Measurements from ENCODE around the gene ZSCAN5B.
"Not testable (repeated sequence)": the region's sequence is repeated elsewhere in the genome, so short reads cannot be mapped to it uniquely, and the experiment has no call there.

Gene ZSCAN5B

DNA sequence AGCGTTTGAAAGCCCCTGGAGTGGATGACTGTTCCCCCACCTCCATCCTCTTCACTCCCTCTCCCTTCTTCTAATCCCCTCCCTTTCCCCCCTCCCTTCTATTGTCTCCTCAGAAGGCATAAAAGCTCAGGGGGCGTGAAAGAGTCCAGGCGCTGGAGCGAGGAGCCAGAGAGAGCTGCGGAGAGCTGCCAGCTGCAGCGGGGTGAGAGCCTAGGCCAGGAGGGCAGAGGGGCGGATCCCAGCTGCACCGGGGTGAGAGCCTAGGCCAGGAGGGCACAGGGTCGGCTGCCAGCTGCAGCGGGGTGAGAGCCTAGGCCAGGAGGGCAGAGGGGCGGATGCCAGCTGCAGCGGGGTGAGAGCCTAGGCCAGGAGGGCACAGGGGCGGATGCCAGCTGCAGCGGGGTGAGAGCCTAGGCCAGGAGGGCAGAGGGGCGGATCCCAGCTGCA is 21.7 kb downstream of the ZSCAN5B start, which contains the start of gene GALP:
TSS of gene GALP (plus strand) at position 148 of the 447 bp plus-strand sequence. CDS start 1,101 bp downstream, outside the sequence.
- DNase-seq, result not testable (repeated sequence)

DNA sequence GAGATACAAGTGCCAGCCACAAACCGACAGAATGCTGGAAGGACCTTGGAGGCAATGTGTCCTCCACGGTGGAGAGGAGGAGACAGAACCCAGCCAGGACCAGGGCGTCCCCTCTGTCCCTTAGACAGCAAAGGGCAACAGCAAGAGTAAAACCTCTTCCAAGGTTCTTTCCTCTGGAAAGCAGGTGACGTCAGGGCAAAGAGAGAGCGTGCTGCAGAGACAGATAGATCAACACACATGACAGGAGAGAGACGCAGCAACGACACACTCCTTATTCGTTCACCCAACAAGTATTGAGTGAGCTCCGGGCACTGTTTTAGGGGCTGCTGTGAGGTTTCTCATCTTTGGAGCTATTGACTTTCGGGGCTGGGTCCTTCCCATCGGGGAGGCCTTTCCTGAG is 23.0 kb downstream of the ZSCAN5B start:
- no peak for DNase-seq

DNA sequence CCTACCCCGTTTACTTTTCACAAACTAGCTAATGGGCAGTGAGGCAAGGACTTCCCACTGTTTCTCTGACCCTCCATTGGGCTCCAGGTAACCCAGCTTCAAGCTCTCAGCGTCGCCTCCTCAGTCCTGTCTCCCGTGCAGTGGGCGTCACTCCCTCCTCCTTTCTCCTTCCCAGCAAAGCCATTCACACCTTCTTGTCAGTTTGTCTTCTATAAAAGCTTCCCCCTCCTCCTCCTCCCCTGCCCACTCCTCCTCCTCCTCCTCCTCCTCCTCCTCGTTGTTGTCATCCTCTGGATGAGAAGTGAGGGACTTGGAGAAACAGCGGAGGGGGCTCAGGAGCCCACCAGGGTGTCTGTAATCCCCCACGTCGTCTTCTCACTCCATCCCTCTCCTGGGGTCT is 23.5 kb downstream of the ZSCAN5B start:
- no peak for DNase-seq

DNA sequence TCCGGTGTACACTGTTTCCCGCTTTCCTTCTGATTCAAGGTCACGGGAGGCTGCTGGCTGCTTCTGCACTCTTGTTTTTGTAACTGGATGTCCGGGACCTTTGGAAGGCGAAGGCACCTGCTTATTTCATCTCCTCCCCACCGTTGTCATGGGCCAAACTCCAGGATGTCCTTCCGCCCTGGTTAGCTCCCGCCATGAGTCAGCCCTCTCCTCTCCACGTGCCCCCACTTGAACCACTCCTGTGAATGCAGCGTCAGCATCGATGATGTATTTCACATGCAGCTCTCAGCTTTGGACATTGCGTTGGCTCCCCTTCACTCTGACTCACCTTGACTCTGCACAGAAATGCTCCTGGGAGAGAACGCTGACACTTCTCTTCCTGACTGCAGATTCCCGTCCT is 27.3 kb downstream of the ZSCAN5B start:
- no peak for DNase-seq

DNA sequence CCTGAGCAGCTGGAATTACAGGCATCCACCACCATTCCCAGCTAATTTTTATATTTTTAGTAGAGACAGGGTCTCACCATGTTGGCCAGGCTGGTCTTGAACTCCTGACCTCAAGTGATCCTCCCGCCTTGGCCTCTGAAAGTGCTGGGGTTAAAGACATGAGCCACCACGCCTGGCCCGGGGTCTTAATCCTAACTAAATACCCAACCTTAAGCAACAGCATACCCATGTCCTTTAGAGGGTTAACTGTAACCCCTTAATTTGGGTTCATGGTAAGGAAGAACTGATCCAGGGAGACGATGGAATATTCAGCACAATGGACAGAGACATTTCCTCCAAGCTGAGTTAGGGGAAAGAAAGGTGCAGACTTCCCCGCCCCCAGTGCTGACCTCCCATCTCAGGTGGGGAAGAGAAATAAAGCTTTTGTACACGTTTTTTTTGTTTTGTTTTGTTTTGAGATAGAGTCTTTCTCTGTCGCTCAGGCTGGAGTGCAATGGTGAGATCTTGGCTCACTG is 30.5 kb downstream of the ZSCAN5B start:
- no peak for DNase-seq

DNA sequence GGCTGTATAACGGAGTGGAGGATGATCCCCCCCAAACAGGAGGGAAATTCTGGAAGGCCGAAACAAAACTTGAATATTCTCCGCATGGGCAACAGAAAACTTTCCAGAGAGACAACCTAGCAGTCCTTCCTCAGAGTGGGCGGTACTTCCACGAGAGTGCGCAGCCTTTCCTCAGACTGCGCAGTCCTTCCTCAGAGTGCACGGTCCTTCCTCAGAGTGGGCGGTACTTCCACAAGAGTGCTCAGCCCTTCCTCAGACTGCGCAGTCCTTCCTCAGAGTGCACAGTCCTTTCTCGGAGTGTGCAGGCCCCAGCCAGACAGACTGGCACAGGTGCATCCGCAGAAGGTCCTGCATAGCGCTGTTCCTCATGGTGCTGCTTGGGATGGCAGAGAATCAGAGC is 34.5 kb downstream of the ZSCAN5B start:
- DNase-seq, result no peak

DNA sequence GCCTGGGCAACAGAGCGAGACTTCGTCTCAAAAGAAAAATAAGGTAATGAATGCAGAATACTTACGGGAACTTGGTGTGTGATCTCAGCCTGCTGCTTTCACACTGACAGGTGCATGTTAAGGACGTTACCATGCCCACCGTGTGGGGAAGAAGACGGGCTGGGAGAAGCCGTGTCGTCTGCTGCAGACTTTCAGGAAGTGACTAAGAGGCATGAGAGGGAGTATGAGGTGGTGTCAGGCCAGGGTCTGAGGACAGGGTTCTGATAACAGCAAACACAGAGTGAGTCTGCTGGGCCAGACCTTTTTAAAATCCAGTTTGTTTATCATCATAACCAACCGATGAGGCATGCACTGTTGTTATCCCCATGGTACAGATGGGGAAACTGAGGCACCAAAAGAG is 35.3 kb downstream of the ZSCAN5B start:
- DNase-seq, result peak; percentile 10 to 50

DNA sequence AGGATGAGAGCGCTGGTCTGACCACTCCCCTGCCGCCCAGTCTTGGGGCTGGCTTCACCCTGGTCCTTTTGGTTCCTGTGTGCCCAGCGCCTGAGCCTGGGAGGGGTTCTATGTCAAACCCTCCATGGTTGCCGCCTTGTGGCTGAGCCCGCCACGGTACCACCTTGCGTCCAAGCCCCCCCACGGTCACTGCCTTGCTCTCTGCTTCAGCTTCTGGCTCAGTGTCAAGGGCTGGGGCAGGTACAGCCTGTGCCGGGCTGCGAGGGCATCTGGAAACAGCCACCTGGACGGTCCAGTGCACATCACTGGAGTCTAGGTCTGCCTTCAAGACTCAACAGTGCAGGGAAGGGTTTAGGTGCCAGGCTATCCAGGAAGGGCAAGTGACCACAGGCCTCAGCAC is 36.0 kb downstream of the ZSCAN5B start:
- no peak for DNase-seq

DNA sequence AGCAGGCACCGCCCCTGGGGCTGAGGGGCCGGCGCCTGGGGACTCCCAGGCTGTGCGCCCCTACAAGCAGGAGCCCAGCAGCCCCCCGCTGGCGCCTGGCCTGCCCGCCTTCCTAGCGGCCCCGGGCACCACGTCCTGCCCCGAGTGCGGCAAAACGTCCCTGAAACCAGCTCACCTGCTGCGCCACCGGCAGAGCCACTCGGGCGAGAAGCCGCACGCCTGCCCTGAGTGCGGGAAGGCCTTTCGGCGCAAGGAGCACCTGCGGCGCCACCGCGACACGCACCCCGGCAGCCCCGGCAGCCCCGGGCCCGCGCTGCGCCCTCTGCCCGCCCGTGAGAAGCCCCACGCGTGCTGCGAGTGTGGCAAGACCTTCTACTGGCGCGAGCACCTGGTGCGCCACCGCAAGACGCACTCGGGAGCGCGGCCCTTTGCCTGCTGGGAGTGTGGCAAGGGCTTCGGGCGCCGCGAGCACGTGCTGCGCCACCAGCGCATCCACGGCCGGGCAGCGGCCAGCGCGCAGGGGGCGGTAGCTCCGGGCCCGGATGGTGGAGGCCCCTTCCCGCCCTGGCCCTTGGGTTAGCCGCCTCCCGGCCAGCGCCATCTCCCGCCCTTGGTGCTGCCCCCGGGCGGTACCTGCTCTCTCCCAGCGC is 37.8 kb downstream of the ZSCAN5B start:
- DNase-seq, result no peak

DNA sequence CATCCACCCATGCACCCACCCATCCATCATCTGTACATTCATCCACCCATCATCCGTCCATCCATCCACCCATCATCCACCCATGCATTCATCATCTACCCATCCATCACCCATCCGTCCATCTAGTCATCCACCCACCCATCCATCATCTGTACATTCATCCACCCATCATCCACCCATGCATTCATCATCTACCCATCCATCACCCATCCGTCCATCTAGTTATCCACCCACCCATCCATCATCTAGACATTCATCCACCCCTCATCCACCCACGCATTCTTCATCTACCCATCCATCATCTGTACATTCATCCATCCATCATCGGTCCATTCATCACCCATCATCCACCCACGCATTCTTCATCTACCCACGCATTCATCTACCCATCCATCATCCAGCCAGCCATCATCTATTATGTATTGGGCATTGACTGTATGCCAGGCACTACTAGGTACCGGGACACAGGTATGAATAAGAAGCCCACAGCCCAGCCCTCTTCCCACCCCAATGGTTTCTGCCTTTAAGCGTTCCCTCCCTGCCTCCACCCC is 38.5 kb downstream of the ZSCAN5B start:
- DNase-seq, result no peak

DNA sequence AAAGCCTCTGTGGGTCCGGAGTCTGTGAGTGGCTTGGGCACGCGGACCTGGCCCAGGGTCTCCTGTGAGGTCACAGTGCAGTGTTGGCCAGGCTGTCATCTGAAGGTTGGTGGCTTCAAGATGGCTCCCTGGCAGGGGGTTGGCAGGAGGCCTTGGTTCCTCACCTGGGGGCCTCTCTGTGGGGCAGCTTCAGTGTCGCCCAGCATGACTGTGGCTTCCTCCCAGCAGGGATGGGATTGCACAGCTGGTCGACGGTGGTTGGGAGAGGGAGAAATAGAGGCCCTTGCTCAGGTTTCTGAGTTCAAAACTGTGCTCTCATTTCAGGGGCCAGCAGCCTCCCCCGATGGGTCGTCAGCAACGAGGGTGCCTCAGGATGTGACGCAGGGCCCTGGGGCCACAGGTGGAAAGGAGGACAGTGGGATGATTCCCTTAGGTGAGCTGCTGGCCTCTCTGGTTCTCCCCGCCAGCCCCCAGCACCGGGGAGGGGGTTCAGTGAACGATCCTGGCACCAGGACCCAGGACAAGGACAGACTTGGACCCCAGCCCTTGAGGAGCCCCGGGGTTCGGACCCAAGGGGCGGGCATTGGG is 39.3 kb downstream of the ZSCAN5B start:
- DNase-seq, result no peak

DNA sequence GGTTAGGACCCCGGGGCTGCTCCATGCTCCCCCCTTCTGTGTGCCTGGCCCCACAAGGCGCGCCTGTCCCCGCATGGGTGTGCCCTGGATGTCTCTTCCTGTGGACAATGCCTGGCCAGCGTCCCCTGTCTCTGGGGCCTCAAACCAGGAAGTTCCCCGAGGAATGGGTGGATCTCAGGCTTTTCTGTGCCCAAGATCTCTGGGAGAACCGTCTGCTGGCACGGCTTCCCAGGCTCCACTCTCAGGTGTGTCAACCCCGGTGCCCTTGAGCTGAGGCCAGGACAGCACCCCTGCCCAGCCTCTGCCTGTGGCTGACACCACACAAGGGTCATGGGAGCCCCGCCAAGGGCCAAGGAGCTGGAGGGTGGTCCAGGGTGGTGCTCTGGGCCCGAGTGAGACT is 40.8 kb downstream of the ZSCAN5B start:
- DNase-seq, result no peak

DNA sequence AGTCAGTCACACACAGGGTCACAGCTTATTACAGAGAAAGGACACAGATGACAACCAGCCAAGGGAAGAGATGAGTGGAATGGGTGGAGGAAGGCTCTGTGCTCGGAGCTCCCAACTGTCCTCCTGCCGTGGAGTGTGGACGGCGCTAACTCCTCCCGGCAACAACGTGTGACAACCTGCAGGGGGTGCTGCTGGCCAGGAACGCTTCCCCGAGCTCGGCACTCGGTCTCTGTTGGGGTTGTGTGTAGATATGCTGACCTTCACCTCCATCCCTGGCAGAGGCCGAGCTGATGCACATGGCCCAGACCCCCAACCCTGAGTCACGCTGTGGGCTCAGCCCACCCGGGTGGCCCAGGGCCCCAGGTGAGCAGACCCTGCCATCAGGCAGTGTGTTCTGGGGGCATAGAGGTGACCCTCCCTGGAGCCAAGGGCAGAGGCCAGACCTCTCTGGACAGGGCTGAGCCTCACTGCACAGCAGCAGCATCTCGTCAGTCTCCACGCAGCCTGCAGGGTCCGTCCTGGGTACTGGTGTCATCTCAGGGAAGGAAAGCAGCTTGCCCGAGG is 42.4 kb downstream of the ZSCAN5B start:
- DNase-seq, result no peak

DNA sequence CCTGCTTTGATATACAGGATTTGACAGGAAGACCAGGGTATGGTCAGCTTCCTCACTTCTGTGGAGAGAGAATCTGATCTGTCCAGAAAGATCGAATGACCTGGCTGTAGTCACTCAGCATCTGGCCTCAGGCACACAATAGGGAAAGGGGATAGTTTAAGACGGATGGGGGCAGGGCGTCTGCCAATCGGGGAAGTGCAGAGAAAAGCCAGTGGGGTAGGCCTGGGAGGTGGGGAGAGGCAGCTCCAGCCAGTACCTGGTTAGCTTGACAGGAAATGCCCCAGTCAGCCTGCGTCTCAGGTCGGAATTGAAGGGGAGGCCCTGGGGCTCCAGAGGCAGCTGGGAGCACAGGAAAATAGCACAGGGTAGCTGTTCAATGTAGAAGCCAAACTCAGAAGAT is 44.1 kb downstream of the ZSCAN5B start:
- no peak for DNase-seq

DNA sequence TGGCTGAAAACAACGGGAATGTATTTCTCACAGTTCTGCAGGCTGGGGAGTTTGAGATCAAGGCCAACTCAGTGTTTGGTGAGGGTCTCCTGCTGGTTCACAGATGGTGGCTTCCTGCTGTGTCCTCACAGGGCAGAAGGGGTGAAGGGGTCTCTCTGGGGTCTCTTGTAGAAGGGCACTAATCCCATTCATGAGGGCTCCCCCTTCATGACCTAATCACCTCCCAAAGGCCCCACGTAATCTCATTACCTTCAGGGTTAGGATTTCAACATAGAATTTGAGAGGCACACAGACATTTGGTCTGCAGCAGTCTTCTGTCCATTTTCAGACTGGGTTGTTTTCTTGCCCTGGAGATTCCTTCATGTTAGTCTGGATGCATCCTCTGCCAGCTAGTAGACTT is 44.9 kb downstream of the ZSCAN5B start:
- DNase-seq, result no peak

DNA sequence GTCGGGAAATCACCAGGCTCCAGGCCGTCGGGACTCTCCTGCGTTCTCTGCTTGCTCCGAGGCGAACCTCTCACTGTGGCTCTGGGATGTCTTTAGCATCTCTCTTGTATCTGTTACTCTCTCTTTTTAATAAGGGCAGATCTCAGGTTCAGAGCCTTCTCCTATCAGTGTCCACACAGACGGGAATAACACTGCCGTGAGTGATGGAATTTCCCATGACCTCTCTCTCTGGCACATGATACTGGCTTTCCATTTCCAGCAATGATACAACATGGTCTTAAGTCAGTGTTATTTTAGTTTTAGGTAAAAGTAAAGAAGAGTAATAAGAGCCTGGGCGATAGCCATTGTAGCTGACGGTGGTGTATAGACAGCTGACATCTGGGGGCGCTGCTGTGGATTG is 47.2 kb downstream of the ZSCAN5B start:
- no peak for DNase-seq

DNA sequence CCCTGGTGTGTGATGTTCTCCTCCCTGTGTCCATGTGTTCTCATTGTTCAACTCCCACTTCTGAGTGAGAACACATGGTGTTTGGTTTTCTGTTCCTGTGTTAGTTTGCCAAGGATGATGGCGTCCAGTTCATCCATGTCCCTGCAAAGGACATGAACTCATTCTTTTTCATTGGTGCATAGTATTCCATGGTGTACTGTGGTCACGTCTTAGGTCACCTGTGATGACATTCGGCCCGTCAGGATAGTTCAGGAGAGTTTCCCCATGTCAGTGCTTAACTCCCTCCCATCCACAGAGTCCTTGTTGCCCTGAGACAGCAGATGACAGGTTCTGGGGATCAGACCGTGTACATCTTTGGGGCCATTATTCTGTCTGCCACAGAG is 47.9 kb downstream of the ZSCAN5B start:
- no peak for DNase-seq

DNA sequence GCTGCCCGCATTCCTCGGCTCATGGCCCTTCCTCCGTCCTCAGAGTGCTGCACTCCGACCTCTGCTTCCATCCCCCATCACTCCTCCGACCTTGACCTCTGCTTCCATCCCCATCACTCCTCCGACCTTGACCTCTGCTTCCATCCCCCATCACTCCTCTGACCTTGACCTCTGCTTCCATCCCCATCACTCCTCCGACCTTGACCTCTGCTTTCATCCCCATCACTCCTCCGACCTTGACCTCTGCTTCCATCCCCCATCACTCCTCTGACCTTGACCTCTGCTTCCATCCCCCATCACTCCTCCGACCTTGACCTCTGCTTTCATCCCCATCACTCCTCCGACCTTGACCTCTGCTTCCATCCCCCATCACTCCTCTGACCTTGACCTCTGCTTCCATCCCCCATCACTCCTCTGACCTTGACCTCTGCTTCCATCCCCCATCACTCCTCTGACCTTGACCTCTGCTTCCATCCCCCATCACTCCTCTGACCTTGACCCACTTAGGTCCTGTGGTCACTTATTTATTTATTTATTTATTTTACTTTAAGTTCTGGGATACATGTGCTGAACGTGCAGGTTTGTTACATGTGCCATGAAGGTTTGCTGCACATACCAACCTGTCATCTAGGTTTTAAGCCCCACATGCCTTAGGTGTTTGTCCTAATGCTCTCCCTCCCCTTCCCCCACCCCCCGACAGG is 48.5 kb downstream of the ZSCAN5B start:
- not testable (repeated sequence) for DNase-seq

DNA sequence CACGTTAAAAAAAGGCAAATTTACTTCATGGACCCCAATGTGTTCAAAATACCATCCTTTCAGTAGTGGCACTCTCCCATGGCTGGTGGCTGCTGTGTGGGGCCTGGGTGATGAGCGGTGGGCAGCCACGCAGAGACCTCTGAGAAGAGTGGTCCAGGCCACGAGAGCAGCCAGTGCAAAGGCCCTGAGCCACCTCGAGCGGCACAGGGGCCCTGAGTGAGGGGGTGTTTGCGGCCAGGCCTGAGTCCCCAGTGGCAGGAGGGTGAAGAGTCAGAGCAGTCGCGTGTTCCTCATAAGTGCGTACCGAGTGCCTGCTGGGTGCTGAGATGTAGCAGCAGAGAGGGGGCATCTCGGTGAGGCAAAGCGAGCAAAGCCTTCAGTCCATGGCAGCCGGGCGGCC is 49.5 kb downstream of the ZSCAN5B start:
- no peak for DNase-seq

DNA sequence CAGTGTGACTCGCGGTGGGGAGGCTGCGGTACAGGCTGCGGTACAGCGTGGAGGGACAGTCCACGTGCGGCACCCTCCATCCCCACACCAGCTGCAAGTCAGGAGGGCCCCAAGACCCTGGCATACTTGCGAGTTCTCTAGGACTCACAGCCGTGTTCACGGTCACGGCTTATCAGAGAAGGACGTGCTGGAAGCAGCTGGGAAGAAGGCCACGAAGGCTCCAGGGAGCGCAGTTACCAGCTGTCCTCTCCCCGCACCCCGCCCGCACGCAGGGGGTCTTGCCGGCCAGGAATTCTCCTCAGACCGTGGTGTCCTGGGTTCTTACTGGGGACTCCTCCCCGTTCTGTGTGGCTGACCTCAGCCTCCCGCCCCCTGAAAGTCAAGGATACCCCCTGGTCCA is 50.3 kb downstream of the ZSCAN5B start:
- DNase-seq, result no peak

DNA sequence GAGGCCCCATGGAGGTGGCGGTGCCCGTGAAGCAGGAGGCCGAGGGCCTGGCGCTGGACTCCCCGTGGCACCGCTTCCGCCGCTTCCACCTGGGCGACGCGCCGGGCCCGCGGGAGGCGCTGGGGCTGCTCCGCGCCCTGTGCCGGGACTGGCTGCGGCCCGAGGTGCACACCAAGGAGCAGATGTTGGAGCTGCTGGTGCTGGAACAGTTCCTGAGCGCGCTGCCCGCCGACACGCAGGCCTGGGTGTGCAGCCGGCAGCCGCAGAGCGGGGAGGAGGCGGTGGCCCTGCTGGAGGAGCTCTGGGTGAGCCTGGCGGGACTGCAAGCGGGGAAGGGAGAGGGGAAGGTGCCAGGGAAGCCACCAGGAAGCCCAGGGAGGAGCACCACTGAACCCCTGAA is 50.7 kb downstream of the ZSCAN5B start:
- DNase-seq, result no peak

DNA sequence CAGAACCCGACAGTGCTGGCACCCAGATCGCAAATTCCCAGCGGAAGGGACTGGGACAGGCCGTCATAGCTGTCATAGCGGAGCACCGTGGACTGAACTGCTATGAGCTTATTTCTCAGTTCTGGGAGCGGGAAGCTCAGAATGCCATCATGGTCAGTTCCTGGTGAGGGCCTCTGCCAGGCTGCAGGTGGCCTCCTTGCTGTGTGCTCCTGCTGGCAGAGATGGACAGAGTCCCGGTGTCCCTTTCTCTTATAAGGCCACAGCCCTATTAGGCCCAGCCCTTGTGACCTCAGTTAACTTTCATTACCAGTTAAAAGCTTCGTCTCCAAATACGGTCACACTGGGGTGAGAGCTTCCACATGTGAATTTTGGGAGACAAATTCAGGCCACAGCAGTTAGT is 51.9 kb downstream of the ZSCAN5B start:
- no peak for DNase-seq

DNA sequence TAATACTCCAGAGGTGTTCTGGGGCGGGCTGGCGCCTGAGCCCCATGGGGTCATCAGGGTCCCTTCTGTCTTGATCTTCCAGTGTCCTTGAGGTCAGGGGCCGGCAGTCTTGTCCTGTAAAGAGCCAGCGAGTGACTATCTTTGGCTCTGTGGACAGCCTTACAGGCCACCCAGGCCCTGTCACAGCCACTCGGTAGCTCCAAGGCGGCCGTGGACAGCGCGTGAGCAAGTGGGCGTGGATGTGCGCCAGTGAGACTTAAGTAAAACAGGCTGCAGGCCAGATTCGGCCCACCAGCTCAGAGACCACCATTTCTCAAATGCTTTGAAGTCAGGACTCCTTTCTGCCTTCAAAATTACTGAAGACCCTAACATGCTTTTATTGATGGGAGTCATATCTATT is 52.8 kb downstream of the ZSCAN5B start:
- no peak for DNase-seq

DNA sequence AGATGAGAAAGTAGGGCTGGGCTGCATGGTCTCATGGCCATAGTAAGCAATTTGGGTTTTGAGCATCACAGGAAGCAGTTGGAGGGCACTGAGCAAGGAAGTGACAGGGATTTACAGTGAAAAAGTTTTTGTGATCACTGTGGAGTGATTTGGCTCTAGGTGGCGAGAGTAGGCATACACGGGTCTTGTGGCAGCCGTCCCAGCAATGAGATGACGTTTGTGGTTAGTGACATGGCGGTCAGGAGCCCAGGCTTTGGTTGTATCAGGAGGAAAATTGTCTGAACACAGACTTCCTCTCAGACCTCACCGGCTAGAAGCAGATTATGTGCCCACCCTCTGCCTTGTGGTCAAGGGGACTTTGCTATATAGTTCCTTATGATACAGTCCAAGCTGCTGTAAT is 53.2 kb downstream of the ZSCAN5B start:
- DNase-seq, result no peak

Data from inflammatory macrophage treated with lipopolysaccharide for 1 hour (primary cell).